HG02588 (cell line): ENCODE results near the gene STX18.

Experiments
- ATAC-seq: cut with Tn5 transposase; IDR thresholded peaks from one replicate; pipeline ENCODE4 v1.9.1; 2021; ENCODE audit warnings: mild to moderate bottlenecking, moderate library complexity; ENCODE audit not compliant: unreplicated experiment

The STX18 gene

DNA sequence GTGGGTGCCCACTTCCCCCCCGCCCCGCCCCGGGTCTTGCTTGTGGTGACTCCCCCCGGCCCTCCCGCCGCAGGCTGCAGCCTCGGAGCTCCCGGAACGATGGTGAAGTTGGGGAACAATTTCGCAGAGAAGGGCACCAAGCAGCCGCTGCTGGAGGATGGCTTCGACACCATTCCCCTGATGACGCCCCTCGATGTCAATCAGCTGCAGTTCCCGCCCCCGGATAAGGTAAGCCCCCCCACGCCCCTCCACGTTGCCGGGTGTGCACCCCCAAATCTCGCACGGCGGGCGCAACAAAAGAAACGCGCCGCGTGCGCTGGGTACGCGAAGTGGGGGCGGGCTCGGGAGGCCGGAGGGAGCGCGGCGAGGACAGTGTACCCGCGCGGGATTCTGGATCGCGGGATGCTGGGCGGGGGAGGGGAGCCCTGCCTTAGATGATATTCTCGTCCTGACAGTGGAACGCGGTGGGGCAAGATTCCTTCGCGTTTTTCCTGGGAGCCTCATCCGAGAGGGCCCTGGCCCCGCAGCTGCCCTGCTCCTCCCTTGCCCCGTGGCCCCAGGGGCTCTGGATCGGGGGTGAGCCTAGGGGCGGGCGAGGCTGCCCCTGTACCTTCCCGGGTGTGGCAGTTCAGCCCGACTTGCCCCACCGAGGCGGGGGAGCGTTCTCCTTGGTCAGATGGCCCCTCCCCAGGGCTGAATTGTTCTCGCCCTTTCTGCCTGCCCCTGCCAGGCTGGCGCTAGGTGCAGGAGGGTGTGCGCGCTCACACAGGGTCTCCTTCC is 154.1 kb downstream of the STX18 start:
- no peak for ATAC-seq

DNA sequence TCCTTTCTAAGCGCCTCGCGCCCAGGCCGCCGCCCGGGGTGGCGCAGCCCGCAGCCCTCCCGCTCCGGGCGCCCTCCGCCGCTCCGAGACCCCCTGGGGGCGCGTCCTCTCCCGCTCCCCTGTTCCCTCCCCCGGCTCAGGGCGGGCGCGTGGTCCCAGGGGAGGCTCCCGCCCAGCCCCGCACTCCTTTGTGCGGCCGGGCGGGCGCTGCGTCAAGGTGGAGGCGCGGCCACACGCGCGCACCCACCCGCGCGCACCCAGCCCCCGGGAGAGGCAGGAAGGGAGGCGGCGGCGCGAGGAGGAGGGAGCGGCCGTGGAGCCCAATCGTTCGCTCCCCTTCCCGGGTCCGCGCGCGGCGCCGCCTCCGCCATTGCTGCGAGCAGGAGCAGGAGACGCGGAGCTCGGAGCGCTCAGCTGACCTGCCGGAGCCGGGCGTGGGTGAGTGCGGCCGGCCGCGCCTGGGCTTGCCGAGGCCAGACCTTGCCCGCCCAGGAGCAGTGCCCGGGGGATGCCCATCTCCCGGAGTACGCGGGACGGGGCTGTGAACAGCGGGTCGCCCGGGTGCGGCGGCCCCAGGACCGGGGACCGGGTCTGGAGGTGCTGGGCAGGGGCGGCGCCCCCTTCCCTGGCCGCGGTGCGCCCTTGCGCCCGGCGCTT is 155.0 kb downstream of the STX18 start, which contains the start of gene NSG1:
Gene NSG1 (plus strand): TSS at position 367 of the 657 bp plus-strand sequence. CDS start 528 bp downstream, outside the sequence.
- no peak for ATAC-seq

DNA sequence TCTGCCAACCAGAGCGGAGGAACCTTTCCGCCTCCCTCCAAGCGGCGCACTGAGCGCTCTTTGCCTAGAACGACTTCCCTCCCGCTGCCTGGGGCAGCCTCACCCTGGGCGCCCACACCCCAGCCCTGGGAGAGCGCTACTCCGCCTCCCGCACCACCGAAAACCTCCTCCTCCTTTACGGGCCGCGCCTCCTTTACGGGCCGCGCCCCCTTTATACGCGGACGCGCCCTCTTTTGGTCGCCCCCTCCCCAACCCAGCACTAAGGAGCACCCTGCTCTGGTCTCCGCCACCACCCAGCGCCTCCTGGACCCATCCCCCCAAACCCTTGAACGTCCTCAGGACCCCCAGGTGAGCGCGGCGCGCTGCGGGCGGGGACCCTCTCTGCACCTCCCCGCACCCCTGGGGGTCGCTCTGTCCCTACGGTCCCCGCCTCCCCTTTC is 155.5 kb downstream of the STX18 start:
- ATAC-seq = no peak

DNA sequence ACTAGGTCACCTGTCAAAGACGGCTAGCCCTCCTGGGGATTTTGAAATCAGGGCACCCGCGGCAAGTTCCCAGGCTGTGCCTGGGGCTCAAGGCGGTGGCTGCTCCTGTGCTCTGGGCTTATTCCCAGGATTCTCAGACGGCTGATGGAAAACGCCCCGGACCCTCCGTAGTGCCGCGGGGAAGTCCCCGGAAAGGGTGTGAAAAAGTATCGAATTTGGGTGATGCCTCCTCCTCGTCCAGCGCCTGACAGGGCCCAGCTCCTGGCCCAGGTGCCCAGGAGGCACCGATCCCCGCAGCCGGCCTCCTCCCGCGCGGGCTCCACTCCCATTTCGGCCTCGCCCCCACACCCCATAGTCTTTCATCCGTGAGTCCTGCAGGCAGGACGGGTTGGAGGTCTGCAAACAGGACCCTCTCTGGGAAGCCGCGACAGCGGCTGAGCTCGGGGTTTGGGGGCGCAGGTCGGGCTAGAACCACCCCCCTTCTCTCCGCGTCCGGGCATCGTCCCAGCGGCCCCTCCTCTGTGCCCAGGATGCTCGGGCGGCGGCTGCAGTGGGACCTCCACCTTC is 156.0 kb downstream of the STX18 start:
- no peak for ATAC-seq

DNA sequence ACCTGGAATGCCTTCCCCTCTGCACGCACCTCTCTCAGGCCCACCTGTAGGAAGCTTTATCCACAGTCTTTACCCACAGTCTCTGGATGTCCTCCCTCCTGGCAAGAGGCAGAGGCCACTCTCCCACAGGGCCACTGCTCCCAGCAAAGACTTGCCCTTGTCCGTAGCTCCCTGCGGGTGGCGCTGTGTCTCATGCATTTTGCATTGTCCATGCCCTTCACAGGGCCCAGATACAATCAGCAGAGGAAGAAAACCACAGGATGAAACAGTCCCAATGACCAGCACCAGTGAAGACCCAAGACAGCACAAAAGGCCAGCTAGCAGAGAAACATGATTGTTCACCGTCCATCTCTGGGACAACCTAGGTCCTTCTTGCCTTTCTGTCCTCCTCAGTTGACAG is 157.0 kb downstream of the STX18 start:
- ATAC-seq = no peak

DNA sequence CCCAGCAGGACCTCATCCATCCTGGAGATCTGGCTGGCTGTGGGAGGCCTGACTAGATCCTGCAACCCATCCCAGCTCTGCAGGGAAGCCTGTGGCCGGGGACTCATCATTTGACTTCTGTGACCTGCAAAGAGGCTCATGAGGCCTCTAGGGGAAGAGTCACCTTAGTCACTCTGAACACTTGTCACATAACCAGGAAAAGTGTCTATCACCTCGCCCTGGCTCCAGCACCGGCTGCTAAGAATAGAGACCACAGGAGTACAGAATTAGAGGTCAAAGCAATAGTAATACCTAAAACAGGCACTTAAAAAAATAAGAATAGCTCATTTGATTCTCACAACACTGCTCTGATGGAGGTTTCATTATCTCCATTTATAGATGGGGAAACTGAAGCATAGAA is 158.8 kb downstream of the STX18 start:
- no peak for ATAC-seq

DNA sequence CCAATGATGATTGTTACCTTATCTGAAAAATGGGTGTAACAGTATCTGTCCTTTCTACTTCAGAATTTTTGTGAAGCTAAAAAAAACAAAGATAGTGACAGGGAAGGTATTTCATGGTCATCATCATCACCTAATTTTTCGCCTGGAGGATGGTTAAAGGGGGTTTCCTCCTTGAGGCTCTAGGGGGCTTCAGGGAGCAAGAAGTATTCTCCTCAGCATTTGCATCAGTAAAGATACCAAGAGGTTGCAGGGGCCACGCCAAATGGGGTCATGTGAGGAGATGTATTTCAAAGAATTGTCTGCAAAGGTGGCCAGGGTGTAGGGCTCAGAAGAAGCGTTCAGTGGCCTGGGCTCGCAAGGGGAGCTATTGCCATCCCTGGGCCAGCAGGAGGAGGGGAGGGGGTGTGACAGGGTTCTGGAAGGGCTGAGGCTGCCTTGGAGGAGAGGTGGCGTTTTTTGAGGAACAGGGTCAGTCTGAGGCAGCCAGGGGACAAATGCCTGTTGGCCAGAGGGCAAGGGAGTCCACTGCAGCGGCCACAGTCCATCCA is 162.2 kb downstream of the STX18 start:
- no peak for ATAC-seq

DNA sequence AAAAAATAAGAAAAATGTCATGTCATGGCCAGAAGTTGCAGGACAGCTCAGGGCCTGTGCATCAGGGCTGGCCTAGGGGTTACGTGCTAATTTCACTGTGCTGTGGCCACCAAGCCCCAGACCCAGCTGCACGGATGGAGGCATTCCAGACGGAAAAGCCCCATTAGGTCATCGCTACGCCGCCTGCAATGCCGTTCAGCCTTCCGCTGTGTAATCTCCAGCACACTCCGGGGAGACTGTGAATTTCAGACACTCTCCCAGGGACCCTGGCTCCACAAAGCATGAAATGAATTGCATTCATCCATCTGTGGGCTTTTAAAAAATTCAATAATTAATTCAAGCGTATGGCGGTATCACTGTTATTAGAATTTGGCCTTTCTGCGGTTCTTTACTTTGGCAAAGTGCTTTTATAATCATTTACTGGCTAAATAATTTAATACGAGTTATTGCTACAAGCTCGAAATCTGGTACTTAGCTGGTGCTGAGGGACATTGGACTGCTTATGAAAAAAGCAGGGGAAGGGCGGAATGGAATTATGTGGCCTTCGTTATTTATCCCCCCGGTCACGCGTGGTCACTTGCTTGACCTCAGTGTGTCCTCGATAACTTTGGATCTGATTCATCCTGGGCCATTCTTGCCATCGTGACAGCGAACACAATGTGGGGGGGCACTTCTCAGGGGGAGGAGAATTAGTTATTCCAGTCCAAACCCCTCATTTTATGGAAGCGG is 164.0 kb downstream of the STX18 start:
- ATAC-seq = no peak

DNA sequence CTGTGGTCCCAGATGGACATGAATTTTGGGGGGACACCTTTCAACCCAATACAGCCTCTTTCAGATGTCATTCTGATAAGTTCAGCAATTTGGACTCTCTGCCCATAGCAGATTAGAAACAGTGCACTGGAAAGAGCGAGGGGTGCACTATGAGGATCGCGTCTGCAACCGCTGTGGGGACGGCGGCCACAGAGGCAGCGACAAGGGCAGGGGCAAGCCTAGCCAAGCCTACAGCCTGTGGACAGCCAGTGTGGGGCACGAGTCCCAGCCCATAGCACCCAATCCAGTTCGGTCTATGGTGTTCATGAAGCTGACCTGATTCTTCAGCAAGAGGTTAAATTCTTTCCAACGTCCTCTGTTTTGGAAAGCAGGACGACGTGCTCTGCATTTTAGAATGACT is 164.7 kb downstream of the STX18 start:
- no peak for ATAC-seq

DNA sequence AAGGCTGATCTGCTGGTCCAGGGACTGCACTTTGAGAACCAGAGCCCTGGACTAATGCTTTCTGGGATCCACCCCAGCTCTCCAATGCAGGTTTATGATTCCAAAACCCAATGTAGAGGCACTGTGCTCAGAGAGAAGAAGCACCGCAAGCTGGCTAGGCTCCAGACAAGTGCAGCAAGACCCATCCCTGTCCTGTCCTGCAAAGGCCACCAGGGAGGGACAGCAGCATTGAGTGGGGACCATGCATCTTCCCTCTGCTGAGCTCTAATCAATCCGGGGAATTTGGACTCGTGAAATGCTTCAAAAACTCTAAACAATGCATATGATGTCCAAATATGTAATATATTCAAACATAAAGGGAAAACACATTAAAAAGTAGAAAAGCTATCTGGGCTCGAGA is 165.8 kb downstream of the STX18 start:
- no peak for ATAC-seq

DNA sequence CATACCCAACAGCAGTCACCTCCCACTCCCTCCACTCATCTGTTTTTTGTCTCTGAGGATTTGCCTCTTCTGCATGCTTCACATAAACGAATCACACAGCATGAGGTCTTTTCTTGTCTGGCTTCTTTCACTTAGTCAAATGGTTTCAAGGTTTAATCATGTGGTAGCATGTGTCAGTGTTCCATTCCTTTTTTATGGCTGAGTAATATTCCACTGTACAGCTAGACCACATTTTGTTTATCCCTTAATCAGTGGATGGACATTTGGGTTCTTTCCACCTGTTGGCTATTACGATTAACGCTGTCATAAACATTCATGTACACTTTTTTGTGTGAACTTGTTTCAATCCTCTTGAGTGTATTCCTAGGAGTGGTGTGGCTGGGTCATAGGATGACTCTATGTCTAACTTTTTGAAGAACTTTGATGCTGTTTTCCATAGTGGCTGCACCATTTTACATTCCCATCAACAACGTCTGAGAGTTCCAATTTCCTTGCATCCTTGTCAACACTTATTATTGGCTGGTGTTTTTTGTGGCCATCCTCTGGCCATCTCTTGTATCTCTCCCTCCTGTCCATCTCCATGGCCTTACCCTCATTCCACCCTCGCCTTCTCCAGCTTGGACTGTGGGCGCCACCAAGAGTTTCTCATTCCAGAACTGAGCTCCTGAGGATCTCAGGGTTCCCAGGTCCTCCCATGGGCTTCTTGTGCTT is 167.3 kb downstream of the STX18 start:
- ATAC-seq = no peak
